HL-60 (cell line): ENCODE data around the gene NDUFAB1.

ENCODE experiments used
- CTCF ChIP-seq: IDR thresholded peaks from one replicate; pipeline ENCODE4 v1.5.1; 2011; ENCODE audit warnings: low read length, control low read depth, inconsistent platforms; ENCODE audit not compliant: insufficient read depth
- GABPA ChIP-seq: IDR thresholded peaks from 2 replicates; pipeline ENCODE4 v1.6.1; 2012; ENCODE audit warnings: low read depth
- POLR2AphosphoS5 ChIP-seq: IDR thresholded peaks from 2 replicates; pipeline ENCODE4 v1.6.1; 2012; ENCODE audit warnings: low read depth
- SPI1 ChIP-seq: IDR thresholded peaks from 2 replicates; pipeline ENCODE4 v1.6.1; 2012; ENCODE audit warnings: low read depth, mild to moderate bottlenecking, borderline replicate concordance

GRCh38 chr16:23611936-23612335 lies 15.8 kb upstream of the NDUFAB1 start:
- TF ChIP-seq GABPA (no peak), SPI1 (no peak), CTCF (no peak), POLR2AphosphoS5 (no peak)
